ENCODE results near the gene PTF1A.

Gene PTF1A

DNA sequence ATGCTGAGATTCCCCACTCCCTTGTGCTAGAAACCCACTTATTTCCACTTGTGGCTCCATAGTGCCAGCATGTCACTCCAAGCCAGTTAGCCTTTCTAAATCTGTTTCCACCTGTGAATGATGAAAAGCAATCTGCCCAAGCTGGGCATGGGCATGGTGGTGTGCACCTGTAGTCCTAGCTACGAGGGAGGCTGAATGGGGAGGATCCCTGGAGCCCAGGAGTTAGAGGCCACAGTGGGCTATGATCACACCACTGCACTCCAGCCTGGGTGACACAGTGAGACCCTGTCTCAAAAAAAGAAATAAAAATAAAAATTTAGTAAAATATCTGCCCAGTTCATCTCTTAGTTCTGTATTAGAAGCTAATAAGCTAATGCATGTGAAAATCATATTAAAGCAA lies 5.0 kb upstream of the PTF1A start:
- no peak for DNase-seq (ENCODE audit: low read depth)

- DNase-seq (ENCODE audit: low read depth): no peak
Observed at GRCh38 chr10:23189024-23189423, 3.1 kb upstream of the PTF1A start.

GRCh38 chr10:23190872-23191763 lies 994 bp upstream of the PTF1A start:
- no peak for DNase-seq (ENCODE audit: low read depth)

DNA sequence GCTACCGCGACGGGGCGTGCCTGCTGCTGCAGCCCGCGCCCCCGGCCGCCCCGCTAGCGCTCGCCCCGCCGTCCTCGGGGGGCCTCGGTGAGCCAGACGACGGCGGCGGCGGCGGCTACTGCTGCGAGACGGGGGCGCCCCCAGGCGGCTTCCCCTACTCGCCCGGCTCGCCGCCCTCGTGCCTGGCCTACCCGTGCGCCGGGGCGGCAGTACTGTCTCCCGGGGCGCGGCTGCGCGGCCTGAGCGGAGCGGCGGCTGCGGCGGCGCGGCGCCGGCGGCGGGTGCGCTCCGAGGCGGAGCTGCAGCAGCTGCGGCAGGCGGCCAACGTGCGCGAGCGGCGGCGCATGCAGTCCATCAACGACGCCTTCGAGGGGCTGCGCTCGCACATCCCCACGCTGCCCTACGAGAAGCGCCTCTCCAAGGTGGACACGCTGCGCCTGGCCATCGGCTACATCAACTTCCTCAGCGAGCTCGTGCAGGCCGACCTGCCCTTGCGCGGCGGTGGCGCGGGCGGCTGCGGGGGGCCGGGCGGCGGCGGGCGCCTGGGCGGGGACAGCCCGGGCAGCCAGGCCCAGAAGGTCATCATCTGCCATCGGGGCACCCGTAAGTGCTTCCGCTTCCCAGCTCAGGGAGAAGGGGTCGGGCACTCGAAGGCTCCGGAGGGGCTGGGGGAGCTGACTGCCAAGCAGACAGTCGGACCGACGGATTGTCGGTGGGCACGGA lies 761 bp downstream of the PTF1A start:
- DNase-seq (ENCODE audit: low read depth): no peak

DNA sequence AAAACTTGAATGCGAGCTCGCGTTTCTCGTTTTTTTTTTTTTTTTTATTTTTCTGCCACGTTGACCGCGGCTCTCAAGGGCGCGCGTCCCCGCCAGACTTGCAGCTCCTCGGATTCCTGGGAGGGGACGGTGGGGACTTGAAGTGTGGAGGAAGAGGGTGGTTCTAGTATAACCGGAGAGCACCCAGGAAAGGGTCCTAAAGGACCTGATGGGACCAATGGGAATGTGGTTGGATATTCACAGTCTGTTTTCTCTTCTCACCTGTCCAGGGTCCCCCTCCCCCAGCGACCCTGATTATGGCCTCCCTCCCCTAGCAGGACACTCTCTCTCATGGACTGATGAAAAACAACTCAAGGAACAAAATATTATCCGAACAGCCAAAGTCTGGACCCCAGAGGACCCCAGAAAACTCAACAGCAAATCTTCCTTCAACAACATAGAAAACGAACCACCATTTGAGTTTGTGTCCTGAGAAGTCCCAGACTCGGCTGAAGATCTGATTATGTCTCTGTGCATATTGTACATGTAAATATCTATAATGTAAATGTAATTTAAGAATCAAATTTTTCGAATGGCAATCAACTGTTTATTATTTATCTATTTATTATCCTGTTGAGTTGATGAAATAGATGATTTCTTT lies 1.4 kb downstream of the PTF1A start:
- no peak for DNase-seq (ENCODE audit: low read depth)

DNA sequence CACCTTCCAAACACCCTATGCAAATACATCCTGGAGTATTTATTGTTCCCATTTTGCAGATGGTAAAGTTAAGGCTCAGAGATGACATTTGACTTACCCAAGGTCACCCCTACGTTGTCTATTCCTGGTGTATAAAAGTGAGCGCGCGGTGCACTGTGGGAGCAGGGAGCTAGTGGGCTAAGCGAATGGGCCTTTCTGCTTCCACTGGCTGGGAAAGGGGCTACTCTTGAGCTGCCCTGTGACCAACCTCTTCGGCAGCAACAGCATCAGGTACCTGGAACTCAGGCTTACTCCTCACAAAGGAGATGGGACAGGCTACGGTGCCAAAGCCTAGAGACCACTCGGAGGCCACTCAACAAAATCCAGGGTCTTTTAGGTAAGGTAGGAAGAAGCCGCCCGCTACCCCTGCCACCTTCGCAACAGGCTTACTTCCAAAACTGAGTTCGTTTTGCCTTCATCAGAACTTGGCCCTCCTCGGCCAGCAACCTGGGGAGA lies 2.4 kb downstream of the PTF1A start:
- no peak for DNase-seq (ENCODE audit: low read depth)

GRCh38 chr10:23194966-23195845 lies 3.1 kb downstream of the PTF1A start:
- DNase-seq (ENCODE audit: low read depth): no peak

DNA sequence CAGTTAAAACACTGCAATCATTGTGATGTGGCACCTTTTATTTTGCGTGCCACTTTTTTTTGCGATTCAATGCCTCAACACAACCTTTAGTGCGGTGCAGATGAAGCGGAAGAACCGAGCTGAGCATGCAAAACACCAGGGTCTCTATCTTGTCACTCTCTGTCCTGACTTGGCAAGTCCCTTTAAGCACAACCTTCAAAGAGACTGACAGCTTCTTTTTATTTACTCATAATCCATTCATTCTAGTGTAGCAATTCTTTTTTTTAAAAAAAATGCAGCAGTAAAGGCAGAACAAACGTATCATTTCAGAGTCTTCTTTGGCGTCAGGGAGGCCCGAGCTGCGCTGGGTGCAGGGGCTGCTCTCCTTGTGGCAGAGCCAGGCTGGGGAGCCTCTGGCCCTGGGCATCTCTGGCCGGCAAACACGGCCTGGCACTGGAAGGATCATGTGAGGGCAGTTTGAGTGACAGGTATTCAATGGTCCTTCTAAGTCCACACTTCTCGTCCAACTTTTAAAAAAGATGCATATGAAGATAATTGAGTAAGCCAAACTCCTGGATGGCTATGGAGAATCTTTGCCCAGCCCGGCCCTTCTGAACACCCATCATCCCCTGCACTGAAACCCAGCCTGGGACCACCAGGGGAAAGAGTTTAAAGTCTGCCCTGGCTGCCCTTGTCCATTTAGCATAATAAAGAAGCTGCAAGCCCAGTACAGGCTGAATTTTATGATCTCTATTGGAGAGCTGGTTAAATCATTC lies 3.9 kb downstream of the PTF1A start:
- DNase-seq (ENCODE audit: low read depth): no peak

GRCh38 chr10:23196915-23197314 lies 4.8 kb downstream of the PTF1A start:
- no peak for DNase-seq (ENCODE audit: low read depth)

DNA sequence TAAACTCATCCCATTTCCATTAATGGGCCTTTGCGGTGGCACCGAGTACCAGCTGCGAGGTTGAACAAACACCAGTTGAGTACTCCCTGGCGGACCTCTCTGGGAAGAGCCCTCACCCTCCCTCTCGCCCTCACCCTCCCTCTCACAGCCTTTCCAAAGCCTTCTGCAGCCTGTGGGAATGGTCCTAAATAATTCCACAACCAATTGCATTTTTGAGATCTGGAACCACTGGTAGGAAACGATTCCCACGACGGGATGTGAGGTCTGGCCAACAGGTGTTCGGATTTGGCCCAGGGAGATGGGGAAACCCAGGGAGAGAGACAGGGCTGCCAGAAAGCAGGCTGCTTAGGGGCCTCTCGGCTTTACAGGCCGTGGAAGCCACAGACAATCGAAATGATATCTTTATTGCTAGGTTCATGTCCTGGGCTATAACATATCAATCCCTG lies 5.3 kb downstream of the PTF1A start:
- no peak for DNase-seq (ENCODE audit: low read depth)

DNA sequence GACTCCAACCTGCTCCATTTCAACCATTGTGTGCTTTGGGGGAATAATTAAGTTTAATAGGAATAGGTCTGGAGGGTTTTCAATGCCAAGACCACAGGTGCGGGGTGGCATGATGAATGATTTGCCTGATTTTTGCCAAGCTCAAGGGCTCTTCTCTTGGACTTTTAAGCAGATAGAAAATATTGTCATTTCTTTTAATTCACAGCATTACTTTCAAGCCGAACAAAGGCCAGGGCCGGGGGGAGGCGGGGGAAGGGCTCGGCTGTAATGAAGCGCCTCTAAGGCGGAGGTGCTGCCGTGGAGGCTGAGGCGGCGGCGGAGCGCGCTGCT lies 6.5 kb downstream of the PTF1A start:
- DNase-seq (ENCODE audit: low read depth): no peak

GRCh38 chr10:23198940-23199767 lies 7.0 kb downstream of the PTF1A start:
- no peak for DNase-seq (ENCODE audit: low read depth)

GRCh38 chr10:23199768-23200511 lies 7.8 kb downstream of the PTF1A start:
- DNase-seq (ENCODE audit: low read depth): no peak

DNA sequence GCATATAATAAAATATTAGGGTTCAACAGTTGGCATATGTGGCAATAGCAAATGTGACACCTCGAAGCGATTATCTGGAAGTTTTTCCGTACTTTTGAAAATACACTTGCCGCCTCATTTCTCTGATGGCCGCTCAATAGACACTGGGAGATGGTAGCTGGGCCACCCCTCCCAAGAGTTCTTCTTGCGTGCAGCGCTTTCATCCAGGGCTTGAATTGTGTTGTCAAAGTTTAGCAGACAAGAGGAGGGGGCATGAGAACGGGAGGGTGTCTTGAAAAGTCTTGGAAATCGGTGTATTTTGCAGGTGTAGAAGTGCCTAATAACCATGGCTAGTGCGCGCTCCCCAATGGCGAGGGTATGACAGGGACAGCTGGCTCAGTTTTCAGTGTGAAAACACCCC lies 8.5 kb downstream of the PTF1A start:
- DNase-seq (ENCODE audit: low read depth): no peak

DNA sequence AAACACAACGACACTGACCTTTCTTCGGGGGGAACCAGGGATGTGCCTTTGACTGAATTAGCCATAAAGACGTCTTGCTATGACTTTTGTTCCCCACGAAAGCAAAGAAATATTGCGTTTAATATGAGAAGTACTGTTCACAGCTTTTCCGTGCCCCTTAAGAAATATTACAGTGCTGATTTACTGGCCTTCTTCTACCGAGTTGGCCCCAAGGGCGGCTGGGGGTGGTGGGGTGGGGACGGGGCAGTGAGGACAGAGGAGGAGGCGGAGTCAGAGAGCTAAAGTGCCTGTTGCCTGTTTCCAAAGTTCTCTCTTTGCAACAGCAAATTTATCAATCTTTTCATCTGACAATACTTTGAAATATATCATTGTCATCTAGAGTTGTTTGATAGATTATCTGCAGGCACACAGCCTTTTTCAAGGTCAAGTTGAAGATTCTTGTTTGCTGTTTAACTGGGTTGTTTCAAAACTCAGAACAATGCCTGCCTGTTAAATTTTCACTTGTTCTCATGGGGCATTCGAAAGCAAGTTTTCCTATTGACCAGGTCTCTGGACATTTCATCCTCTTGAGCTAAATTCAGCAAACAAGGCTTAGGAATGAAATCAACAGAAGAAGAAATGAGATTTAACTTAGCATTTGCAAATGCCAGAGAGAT lies 9.0 kb downstream of the PTF1A start:
- no peak for DNase-seq (ENCODE audit: low read depth)

- no peak for DNase-seq (ENCODE audit: low read depth)
Observed at GRCh38 chr10:23201837-23202236, 9.7 kb downstream of the PTF1A start.

DNA sequence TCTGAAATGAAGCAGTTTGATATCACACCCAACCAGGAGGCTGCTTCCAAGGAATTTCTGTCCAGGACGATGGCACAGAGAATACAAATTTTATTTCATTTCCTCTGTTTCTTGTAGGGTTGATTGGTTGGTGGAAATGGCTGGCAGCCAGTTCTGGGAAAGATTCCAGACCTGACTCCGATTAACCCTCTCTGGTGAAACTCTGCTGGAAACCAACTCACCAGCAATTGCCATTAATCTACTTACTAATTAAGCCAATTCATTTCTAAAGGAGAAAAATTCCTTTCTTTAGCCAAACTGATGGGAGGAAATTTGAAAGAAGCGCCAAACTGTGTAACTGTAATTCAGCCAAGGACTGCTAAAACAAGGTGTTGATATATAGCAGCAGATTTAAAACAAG lies 10.7 kb downstream of the PTF1A start:
- no peak for DNase-seq (ENCODE audit: low read depth)

DNA sequence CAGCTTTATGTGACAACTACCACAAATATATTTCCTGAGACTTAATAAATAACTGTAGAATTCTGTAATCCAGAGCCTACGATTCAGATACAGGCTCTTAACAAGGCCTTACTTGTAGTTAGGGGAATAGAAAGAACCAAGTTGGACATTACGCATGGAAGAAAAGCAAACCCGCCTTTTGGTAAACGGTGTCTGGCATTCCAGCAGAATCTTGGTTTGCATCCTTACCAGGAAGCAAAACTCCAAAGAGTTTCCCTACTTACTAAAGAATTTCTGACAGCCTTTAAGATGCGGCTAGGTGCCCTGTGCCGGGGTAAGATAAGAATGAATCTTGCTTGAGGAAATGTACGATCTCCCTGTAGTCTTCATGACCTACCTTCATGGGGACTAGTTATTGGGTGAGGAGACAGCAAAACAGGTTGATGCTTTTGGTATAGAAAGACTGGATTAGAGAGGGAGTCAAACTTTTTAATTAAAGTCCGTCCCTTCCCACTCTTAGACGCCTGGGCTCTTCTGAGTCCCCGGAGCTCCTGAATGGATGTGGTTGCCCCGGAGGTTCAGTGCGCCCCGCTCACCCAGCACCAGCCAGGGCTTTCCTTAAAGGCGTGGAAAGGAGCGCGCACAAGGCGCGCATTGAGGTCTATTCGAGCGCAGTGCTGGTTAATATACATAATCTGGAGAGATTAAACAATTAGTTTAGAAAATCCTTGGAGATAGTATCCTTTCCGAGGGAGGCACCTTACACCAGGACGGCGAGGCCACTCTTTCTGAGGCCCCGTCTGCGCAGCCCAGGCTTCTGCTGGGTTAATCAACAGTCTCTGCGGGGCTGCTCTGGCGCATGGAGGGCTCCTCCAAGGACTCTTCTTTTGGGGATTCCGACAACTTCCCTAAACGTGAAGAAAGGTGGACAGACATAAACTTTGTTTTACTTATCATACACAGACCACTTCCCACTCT lies 11.5 kb downstream of the PTF1A start:
- DNase-seq (ENCODE audit: low read depth): no peak

All from GM04504 (cell line).